HEK293 (cell line): ENCODE measurements around the gene ZNF775.

Source experiments
- CTCF ChIA-PET: fragments of 350-600 bp; formaldehyde crosslinking; extraction: SDS; loops from one replicate; lab custom pipeline; 2021; ENCODE audit warnings: antibody characterized with exemption; lab: Yijun Ruan, JAX
- POLR2A ChIA-PET: fragments of 300-600 bp; formaldehyde crosslinking; extraction: SDS; loops from one replicate; lab custom pipeline; 2020; ENCODE audit warnings: antibody characterized with exemption, inconsistent platforms; lab: Yijun Ruan, JAX
- H3K27ac ChIP-seq: fragments of 200-500 bp; sonication (Bioruptor generic); 2 replicates; pipeline ENCODE4 v1.5.1; 2014; ENCODE audit warnings: low read depth, low read length, control low read depth, inconsistent platforms; ENCODE audit errors: extremely low read depth
- H3K36me3 ChIP-seq, 2 experiments: fragments of 200-500 bp in 1 of 2; sonication (Bioruptor generic) in 1 of 2; 1 replicate in 1 of 2; 2 replicates in 1 of 2; pipeline ENCODE4 v1.5.1; 2014 to 2017; ENCODE audit warnings: inconsistent platforms in 2 of 2, low read length in 2 of 2; ENCODE audit not compliant: control insufficient read depth in 2 of 2, insufficient read depth in 1 of 2
- H3K4me1 ChIP-seq: fragments of 200-500 bp; sonication (Bioruptor generic); 2 replicates; pipeline ENCODE4 v1.5.1; 2014; ENCODE audit warnings: mild to moderate bottlenecking, low read length, inconsistent platforms; ENCODE audit not compliant: control insufficient read depth, insufficient read depth
- H3K4me3 ChIP-seq: 2 replicates; pipeline ENCODE4 v1.5.1; 2011; ENCODE audit warnings: low read depth, mild to moderate bottlenecking, control low read depth, low read length, moderate library complexity
- H3K9me3 ChIP-seq: fragments of 200-500 bp; sonication (Bioruptor generic); 2 replicates; pipeline ENCODE4 v1.5.1; 2014; ENCODE audit warnings: low read depth, low read length, inconsistent platforms; ENCODE audit not compliant: control insufficient read depth, insufficient read depth
- EGR2 ChIP-seq: fragments of 450-650 bp; formaldehyde crosslinking; IDR thresholded peaks from 2 replicates; pipeline ENCODE4 v1.5.1; 2016; ENCODE audit warnings: low read depth, missing biosample characterization, missing genetic modification characterization
- IKZF3 ChIP-seq: fragments of 450-650 bp; IDR thresholded peaks from 2 replicates; pipeline ENCODE4 v1.5.0; 2018; ENCODE audit warnings: missing biosample characterization, mild to moderate bottlenecking, missing genetic modification characterization, moderate library complexity
- KLF1 ChIP-seq: fragments of 450-650 bp; formaldehyde crosslinking; IDR thresholded peaks from 2 replicates; pipeline ENCODE4 v1.5.1; 2016; ENCODE audit warnings: missing biosample characterization, missing genetic modification characterization
- OSR2 ChIP-seq: fragments of 450-650 bp; formaldehyde crosslinking; IDR thresholded peaks from 2 replicates; pipeline ENCODE4 v1.5.1; 2016; ENCODE audit warnings: missing biosample characterization, missing genetic modification characterization
- SP2 ChIP-seq: fragments of 450-650 bp; formaldehyde crosslinking; IDR thresholded peaks from 2 replicates; pipeline ENCODE4 v1.5.1; 2016; ENCODE audit warnings: missing biosample characterization, missing genetic modification characterization
- TSHZ1 ChIP-seq: fragments of 450-650 bp; formaldehyde crosslinking; IDR thresholded peaks from 2 replicates; pipeline ENCODE4 v1.5.1; 2016; ENCODE audit warnings: missing biosample characterization, missing genetic modification characterization, borderline replicate concordance
- YY2 ChIP-seq: fragments of 450-650 bp; formaldehyde crosslinking; IDR thresholded peaks from 2 replicates; pipeline ENCODE4 v1.5.1; 2016; ENCODE audit warnings: missing biosample characterization, missing genetic modification characterization
- ZBTB10 ChIP-seq: fragments of 450-650 bp; formaldehyde crosslinking; IDR thresholded peaks from 2 replicates; pipeline ENCODE4 v1.5.1; 2016; ENCODE audit warnings: missing biosample characterization, missing genetic modification characterization
- ZBTB20 ChIP-seq: fragments of 450-650 bp; formaldehyde crosslinking; IDR thresholded peaks from 2 replicates; pipeline ENCODE4 v1.5.1; 2016; ENCODE audit warnings: missing biosample characterization, missing genetic modification characterization
- ZNF112 ChIP-seq: fragments of 450-650 bp; formaldehyde crosslinking; IDR thresholded peaks from 2 replicates; pipeline ENCODE4 v1.5.0; 2017; ENCODE audit warnings: missing biosample characterization, missing genetic modification characterization
- ZNF221 ChIP-seq: fragments of 450-650 bp; formaldehyde crosslinking; IDR thresholded peaks from 2 replicates; pipeline ENCODE4 v1.5.1; 2017; ENCODE audit warnings: missing biosample characterization, missing genetic modification characterization, borderline replicate concordance
- ZNF23 ChIP-seq: fragments of 450-650 bp; formaldehyde crosslinking; IDR thresholded peaks from 2 replicates; pipeline ENCODE4 v1.5.1; 2016; ENCODE audit warnings: missing biosample characterization, missing genetic modification characterization, borderline replicate concordance
- ZNF335 ChIP-seq: fragments of 450-650 bp; formaldehyde crosslinking; conservative IDR thresholded peaks from 2 replicates; pipeline ENCODE4 v1.5.1; 2016; ENCODE audit warnings: missing biosample characterization, missing genetic modification characterization
- ZNF341 ChIP-seq: fragments of 450-650 bp; formaldehyde crosslinking; IDR thresholded peaks from 2 replicates; pipeline ENCODE4; 2016; ENCODE audit warnings: low read depth, missing biosample characterization, missing genetic modification characterization
- ZNF449 ChIP-seq: fragments of 450-650 bp; formaldehyde crosslinking; IDR thresholded peaks from 2 replicates; pipeline ENCODE4 v1.5.1; 2017; ENCODE audit warnings: missing biosample characterization, mild to moderate bottlenecking, missing genetic modification characterization, moderate library complexity
- ZNF571 ChIP-seq: fragments of 450-650 bp; formaldehyde crosslinking; IDR thresholded peaks from 2 replicates; pipeline ENCODE4 v1.5.0; 2017; ENCODE audit warnings: missing biosample characterization, missing genetic modification characterization
- TF ChIP-seq, protein P1 (sequence below): fragments of 450-650 bp; formaldehyde crosslinking; IDR thresholded peaks from 2 replicates; pipeline ENCODE4 v1.5.1; 2017; ENCODE audit warnings: missing biosample characterization, missing genetic modification characterization
- TF ChIP-seq, protein P2 (sequence below): fragments of 450-650 bp; formaldehyde crosslinking; IDR thresholded peaks from 2 replicates; pipeline ENCODE4 v1.5.1; 2016; ENCODE audit warnings: missing biosample characterization, missing genetic modification characterization

ZNF775 gene

GRCh38 chr7:150377635-150378034 is 1.5 kb upstream of the ZNF775 start:
- TF ChIP-seq ZNF112 (tag by site-specific recombination), result no peak
- TF ChIP-seq ZNF449 (tag by site-specific recombination), result no peak
- TF ChIP-seq TSHZ1 (tag by site-specific recombination), result no peak
- TF ChIP-seq, protein P1, sequence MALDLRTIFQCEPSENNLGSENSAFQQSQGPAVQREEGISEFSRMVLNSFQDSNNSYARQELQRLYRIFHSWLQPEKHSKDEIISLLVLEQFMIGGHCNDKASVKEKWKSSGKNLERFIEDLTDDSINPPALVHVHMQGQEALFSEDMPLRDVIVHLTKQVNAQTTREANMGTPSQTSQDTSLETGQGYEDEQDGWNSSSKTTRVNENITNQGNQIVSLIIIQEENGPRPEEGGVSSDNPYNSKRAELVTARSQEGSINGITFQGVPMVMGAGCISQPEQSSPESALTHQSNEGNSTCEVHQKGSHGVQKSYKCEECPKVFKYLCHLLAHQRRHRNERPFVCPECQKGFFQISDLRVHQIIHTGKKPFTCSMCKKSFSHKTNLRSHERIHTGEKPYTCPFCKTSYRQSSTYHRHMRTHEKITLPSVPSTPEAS (tag by site-specific recombination), result no peak
- TF ChIP-seq ZNF571, result no peak
- ChIA-PET CTCF (interaction anchor here (0.8 kb wide), 1 partner anchor 21 kb away, joined by 6 read pairs; no protein-coding TSS in a partner anchor), POLR2A (interaction anchor here (0.6 to 2.2 kb wide), 3 partner anchors 9 to 716 kb away, joined by 3 to 18 read pairs (median 6); partner anchors contain the start of gene REPIN1)
- Histone ChIP-seq H3K27ac (no peak overlapping the region), H3K4me1 (peaks cover 3% of the 10 kb centered on the region; the same call in 1 of the 2 replicates), H3K4me3 (no peak overlapping the region), H3K9me3 (no peaks in the 10 kb centered on the region), H3K36me3 (peaks cover 0 to 23% of the 10 kb centered on the region in 2 experiments; a peak in 1 of 3 replicates)

DNA sequence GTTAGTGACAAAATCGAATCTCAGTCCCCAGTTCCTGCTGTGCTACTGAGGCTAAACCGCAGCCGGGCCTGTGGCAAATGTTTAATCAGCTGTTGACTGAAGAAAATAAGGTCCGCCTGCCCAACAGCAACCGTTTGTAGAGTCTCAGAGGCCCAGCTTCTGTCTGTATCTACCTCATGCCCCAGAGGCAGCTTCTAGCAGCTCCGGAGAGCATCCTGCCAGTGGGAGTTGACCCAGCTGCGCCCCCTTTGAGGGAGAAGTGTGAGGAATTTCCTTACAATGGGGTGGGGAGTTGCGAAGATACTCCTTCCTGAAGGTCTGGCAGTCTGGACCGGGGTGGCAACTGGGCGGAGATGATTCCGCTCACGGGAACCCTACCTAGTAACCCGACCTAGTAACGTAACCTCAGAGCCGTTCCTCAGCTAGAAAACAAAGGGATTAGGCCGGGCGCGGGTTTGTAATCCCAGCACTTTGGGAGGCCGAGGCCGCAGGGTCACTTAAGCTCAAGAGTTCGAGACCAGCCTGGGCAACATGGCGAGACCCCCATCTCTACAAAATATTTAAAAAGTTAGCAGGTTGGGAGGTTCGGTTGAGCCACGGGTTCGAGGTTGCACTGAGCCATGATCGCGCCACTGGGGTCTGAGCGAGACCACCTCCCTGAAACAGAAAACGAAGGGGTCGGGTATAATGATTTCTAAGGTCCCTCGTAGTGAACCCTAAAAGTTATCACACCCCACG is 846 bp upstream of the ZNF775 start:
- peak overlapping the region; percentile 55 for H3K4me3 ChIP-seq
- peaks cover 3% of the 10 kb centered on the region; the same call in 1 of the 2 replicates for H3K4me1 ChIP-seq
- H3K9me3 ChIP-seq, result no peaks in the 10 kb centered on the region
- peak overlapping the region; percentile 62; the same call in 1 of the 2 replicates for H3K27ac ChIP-seq
- peaks cover 0 to 17% of the 10 kb centered on the region in 2 experiments; a peak in 1 of 3 replicates for H3K36me3 ChIP-seq
- ChIA-PET CTCF (interaction anchor here (0.7 to 0.8 kb wide), 2 partner anchors 22 to 1110 kb away, joined by 3 to 6 read pairs; no protein-coding TSS in a partner anchor), POLR2A (interaction anchor here (0.6 to 2.2 kb wide), 4 partner anchors 9 to 715 kb away, joined by 3 to 18 read pairs (median 4); partner anchors contain the start of gene REPIN1)
- TF ChIP-seq ZBTB10, result peak; percentile 80; the same call in 1 of the 2 replicates
- 0 out of 2 replicates have a peak, but pooled peaks have one; percentile 38 for TF ChIP-seq YY2 (tag by site-specific recombination)
- peak; percentile 39 for TF ChIP-seq ZNF335 (tag by site-specific recombination)
- peak; percentile 91 for TF ChIP-seq OSR2 (tag by site-specific recombination)
- TF ChIP-seq, protein P2, sequence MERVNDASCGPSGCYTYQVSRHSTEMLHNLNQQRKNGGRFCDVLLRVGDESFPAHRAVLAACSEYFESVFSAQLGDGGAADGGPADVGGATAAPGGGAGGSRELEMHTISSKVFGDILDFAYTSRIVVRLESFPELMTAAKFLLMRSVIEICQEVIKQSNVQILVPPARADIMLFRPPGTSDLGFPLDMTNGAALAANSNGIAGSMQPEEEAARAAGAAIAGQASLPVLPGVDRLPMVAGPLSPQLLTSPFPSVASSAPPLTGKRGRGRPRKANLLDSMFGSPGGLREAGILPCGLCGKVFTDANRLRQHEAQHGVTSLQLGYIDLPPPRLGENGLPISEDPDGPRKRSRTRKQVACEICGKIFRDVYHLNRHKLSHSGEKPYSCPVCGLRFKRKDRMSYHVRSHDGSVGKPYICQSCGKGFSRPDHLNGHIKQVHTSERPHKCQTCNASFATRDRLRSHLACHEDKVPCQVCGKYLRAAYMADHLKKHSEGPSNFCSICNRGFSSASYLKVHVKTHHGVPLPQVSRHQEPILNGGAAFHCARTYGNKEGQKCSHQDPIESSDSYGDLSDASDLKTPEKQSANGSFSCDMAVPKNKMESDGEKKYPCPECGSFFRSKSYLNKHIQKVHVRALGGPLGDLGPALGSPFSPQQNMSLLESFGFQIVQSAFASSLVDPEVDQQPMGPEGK (tag by site-specific recombination), result peak; percentile 41
- TF ChIP-seq ZNF341 (tag by site-specific recombination), result peak; percentile 43; the same call in 1 of the 2 replicates
- peak; percentile 86 for TF ChIP-seq IKZF3 (tag by site-specific recombination)
- no peak for TF ChIP-seq ZNF23 (tag by site-specific recombination)
- peak; percentile 57; the same call in 1 of the 2 replicates for TF ChIP-seq ZNF449 (tag by site-specific recombination)
- peak; percentile 97 for TF ChIP-seq ZBTB20 (tag by site-specific recombination)
- TF ChIP-seq SP2 (tag by site-specific recombination), result peak; percentile 85
- peak; percentile 48 for TF ChIP-seq EGR2 (tag by site-specific recombination)
- no peak for TF ChIP-seq ZNF221 (tag by site-specific recombination)
- TF ChIP-seq KLF1 (tag by site-specific recombination), result peak; percentile 8; the same call in 1 of the 2 replicates
